Transverse colon (tissue), 4 donors: Measurements from ENCODE around the gene RGS2. TPM values are rescaled to one million over a fixed set of nuclear protein-coding genes. Genes with fewer than 3 reads are reported as not detected.

Source experiments
- DNase-seq: peaks from one replicate; pipeline ENCODE4 v3.0.0-alpha.2; 2019
- H3K27ac ChIP-seq, 4 donors: fragments of 200-600 bp; sonication (generic); 2 replicates each; pipeline ENCODE4 v1.5.1; 2016 to 2018; ENCODE audit warnings: inconsistent platforms in 4 of 4
- H3K27me3 ChIP-seq: fragments of 200-600 bp; sonication (generic); 2 replicates; pipeline ENCODE4 v1.5.1; 2017; ENCODE audit warnings: inconsistent platforms
- H3K36me3 ChIP-seq, 4 donors: fragments of 200-600 bp; sonication (generic); 2 replicates each; pipeline ENCODE4 v1.5.1; 2017 to 2019; ENCODE audit warnings: inconsistent platforms in 4 of 4
- H3K4me1 ChIP-seq, 4 donors: fragments of 200-600 bp; sonication (generic); 2 replicates each; pipeline ENCODE4 v1.5.1; 2017 to 2020; ENCODE audit warnings: inconsistent platforms in 4 of 4
- H3K4me3 ChIP-seq, 4 donors: fragments of 200-600 bp; sonication (generic); 1 replicate in 1 of 4; 2 replicates in 3 of 4; pipeline versions ENCODE4 v1.5.1 to v1.6.1; 2017 to 2019; ENCODE audit warnings: inconsistent platforms in 4 of 4
- H3K9me3 ChIP-seq, 2 donors: fragments of 200-600 bp; sonication (generic); 2 replicates each; pipeline ENCODE4 v1.5.1; 2017 to 2019; ENCODE audit warnings: inconsistent platforms in 2 of 2
- EP300 ChIP-seq: sonication (generic); formaldehyde crosslinking; IDR thresholded peaks from one replicate; pipeline ENCODE4 v1.6.1; 2017; ENCODE audit warnings: antibody characterized with exemption, low read depth
- POLR2A ChIP-seq: fragments of 450-650 bp; IDR thresholded peaks from one replicate; pipeline ENCODE4 v1.6.1; 2016; ENCODE audit warnings: antibody characterized with exemption, mild to moderate bottlenecking, moderate library complexity
- POLR2AphosphoS5 ChIP-seq, 3 donors: sonication (generic); formaldehyde crosslinking; IDR thresholded peaks; one replicate each; pipeline ENCODE4 v1.6.1; 2016; ENCODE audit warnings: antibody characterized with exemption in 3 of 3
- WGBS, 2 donors: methylation state at CpG; one replicate each; pipeline ENCODE4 v1.1.5; 2018; ENCODE audit warnings: low coverage in 1 of 2; 5-methylcytosine and 5-hydroxymethylcytosine counted together
- in situ Hi-C, 4 donors: fragments of 200-750 bp; cut with MboI; loops; one replicate each; pipeline versions ENCODE4 v1.15.0 to v1.15.1; 2017; ENCODE audit warnings: low sequenced_read_pairs in 3 of 4, low pct_ligation_motif_present in 1 of 4, low pct_unique_long_range_greater_than_20kb in 1 of 4
- intact Hi-C: fragments of 100-400 bp; cut with DNase I; formaldehyde crosslinking; loops from one replicate; pipeline ENCODE4 v1.15.1; 2023; ENCODE audit warnings: low total_unique reads
- total RNA-seq, 4 donors: library from RNA; depleted of rRNA; stranded (reverse); fragments of >200 nt; gene quantifications; one replicate each; pipeline ENCODE4 v1.1.0, GENCODE V29; 2016
- TF ChIP-seq, protein P1 (sequence below), 5 experiments: fragments of 200-600 bp in 3 of 5; fragments of 450-650 bp in 2 of 5; sonication (generic) in 3 of 5; IDR thresholded peaks; 1 replicate in 2 of 5; 2 replicates in 3 of 5; pipeline ENCODE4 v1.5.1; 2016 to 2017; ENCODE audit warnings: antibody characterized with exemption in 5 of 5, inconsistent platforms in 3 of 5, mild to moderate bottlenecking in 2 of 5, moderate library complexity in 1 of 5

RGS2 gene
- total RNA-seq, 4 donors from 2014 or later: 22.1 to 132 (median 68.9) TPM

DNA sequence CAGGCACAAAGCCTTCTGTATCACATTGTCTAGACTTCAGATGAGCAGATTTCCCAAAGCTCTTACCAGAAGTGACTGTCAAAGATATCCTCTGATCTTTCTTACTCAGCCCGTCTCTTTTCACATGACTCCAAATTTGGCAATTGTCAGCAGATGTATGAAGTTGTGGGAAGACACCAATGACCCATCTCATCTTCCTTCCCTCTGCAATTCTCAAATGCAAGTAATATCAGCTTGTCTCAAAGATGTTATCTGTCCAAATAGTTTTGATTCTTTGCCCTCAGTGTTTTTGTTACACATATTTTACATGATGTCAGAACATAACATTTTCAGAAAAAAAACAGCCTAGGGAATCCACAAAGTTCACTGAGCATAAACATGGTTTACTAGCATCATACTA, 45.1 kb upstream of the RGS2 start:
- in situ Hi-C loops: no loop called here
- Histone ChIP-seq H3K4me1 (no peaks in the 10 kb centered on the region), H3K27me3 (no peaks in the 10 kb centered on the region), H3K27ac (peak overlapping the region in 2 of 4 donors; percentile 18 to 21), H3K36me3 (no peaks in the 10 kb centered on the region), H3K4me3 (no peak overlapping the region), H3K9me3 (no peaks in the 10 kb centered on the region)
- intact Hi-C loops: no loop called here
- 36 to 56% methylated on average over 1 of the region's 1 CpG for WGBS, 2 donors
- no peak for DNase-seq
- no peak for TF ChIP-seq EP300
- no peak for TF ChIP-seq POLR2AphosphoS5 (IDR thresholded peaks at IDR 0.05)
- TF ChIP-seq POLR2A: no peak
- TF ChIP-seq, protein P1, sequence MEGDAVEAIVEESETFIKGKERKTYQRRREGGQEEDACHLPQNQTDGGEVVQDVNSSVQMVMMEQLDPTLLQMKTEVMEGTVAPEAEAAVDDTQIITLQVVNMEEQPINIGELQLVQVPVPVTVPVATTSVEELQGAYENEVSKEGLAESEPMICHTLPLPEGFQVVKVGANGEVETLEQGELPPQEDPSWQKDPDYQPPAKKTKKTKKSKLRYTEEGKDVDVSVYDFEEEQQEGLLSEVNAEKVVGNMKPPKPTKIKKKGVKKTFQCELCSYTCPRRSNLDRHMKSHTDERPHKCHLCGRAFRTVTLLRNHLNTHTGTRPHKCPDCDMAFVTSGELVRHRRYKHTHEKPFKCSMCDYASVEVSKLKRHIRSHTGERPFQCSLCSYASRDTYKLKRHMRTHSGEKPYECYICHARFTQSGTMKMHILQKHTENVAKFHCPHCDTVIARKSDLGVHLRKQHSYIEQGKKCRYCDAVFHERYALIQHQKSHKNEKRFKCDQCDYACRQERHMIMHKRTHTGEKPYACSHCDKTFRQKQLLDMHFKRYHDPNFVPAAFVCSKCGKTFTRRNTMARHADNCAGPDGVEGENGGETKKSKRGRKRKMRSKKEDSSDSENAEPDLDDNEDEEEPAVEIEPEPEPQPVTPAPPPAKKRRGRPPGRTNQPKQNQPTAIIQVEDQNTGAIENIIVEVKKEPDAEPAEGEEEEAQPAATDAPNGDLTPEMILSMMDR (IDR thresholded peaks at IDR 0.05): no peak

DNA sequence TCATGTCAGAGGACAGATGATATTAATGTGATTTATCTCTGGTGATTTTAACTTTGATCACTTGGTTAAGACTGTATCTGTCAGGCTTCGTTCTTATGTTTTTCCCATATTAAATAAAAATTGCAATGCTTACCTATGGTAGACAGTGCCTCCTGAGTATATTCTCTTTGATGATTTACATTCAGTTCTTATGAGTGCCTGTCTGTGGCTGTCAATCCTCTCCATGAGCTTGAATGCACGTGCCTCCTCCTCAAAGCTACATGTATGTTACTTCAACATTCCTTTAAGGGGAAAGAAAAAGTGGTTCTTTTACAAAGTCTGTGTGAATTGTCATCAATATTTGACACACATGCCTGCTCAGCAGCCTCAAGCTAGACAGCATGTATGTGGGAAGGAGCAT, 44.2 kb upstream of the RGS2 start:
- Histone ChIP-seq H3K27ac (no peak overlapping the region), H3K4me1 (no peaks in the 10 kb centered on the region), H3K27me3 (no peaks in the 10 kb centered on the region), H3K9me3 (no peaks in the 10 kb centered on the region), H3K36me3 (no peaks in the 10 kb centered on the region), H3K4me3 (no peak overlapping the region)
- 86% methylated on average over 2 of the region's 2 CpGs; no CpG with 5 or more reads in 1 of the 2 donors for WGBS, 2 donors
- in situ Hi-C loops (no loop called here), intact Hi-C loops (no loop called here)
- no peak for DNase-seq
- TF ChIP-seq, protein P1 (IDR thresholded peaks at IDR 0.05): no peak

DNA sequence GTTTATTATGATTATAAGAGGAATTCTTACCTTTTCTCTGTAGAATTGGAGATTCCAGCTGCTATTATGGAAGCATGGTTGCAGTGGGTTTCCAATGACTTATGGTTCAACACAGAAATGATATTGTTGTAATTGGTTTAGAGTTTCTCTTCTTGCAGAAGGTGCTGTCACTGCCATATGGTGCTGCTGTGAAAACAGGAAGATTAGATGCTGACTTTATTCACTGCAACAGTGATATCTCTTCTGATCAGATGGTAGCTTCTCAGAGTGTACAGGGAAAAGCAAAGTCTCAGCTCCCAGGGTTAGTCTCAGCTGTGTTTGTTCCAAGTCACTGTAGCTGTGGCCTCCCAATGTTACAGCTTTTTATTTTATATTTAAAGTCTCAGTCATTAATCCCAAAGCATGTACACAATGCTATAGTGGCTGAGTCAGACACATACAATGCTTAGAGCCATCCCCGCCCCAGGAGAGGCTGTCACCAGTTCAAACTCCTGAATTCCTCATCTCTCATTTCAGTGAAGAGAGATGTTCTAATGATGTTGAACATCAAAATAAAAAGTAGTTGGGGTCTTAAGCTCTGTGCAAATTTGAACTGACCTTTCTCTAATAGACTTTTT, 42.7 kb upstream of the RGS2 start:
- no peaks in the 10 kb centered on the region for H3K4me1 ChIP-seq
- in situ Hi-C loops (no loop called here), intact Hi-C loops (no loop called here)
- no peak for TF ChIP-seq EP300
- no peak for TF ChIP-seq POLR2AphosphoS5 (IDR thresholded peaks at IDR 0.05)
- H3K36me3 ChIP-seq: no peaks in the 10 kb centered on the region
- H3K27me3 ChIP-seq: no peaks in the 10 kb centered on the region
- no peak for DNase-seq
- 83 to 100% methylated on average over 1 of the region's 1 CpG for WGBS, 2 donors
- H3K27ac ChIP-seq: no peak overlapping the region
- H3K9me3 ChIP-seq: no peaks in the 10 kb centered on the region
- no peak overlapping the region for H3K4me3 ChIP-seq

DNA sequence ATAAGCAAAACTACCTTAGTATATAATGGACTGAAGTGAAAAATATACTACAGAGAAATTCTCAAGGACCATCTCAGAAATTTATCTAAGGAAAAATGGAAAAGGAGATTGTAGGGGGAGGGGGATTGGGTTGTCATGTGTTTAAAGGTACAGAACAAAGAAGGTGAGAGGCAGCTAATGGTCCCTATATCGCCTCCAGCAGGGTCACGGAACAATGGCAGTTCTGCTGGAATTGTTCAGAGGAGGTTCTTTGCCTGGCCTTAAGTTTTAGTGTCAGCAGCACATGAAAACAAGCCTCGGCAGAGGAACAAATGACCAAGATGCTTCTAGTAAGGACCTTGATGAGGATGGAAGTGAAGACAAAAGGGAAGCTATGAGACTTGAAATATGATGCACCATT, 42.0 kb upstream of the RGS2 start:
- no peak for DNase-seq
- TF ChIP-seq EP300 (no peak), POLR2A (no peak), POLR2AphosphoS5 (IDR thresholded peaks at IDR 0.05) (no peak)
- TF ChIP-seq, protein P1 (IDR thresholded peaks at IDR 0.05): no peak
- H3K4me1 ChIP-seq: no peaks in the 10 kb centered on the region
- no peaks in the 10 kb centered on the region for H3K9me3 ChIP-seq
- H3K36me3 ChIP-seq: no peaks in the 10 kb centered on the region
- H3K27me3 ChIP-seq: no peaks in the 10 kb centered on the region
- H3K4me3 ChIP-seq: no peak overlapping the region
- 66 to 83% methylated on average over 3 of the region's 3 CpGs for WGBS, 2 donors
- in situ Hi-C loops: no loop called here
- H3K27ac ChIP-seq: no peak overlapping the region
- intact Hi-C loops: no loop called here

DNA sequence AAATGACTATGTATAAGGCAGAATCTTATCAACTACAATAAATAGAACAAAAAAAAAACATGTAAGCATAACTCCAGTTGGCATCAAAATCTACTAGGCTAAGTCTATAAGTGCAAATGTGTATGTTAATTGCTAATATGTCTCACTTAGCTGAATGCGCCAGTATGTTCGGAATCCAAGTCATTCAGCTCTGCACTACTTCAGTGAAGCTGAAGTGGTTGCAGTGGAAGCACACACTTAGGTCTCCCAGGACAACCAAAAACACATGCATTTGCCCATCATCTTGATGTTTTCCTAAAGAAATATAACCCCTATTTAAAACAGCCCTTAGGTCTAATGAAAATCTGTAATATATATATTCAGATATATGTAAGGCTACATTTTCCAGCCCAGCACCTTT, 41.0 kb upstream of the RGS2 start:
- no peaks in the 10 kb centered on the region for H3K9me3 ChIP-seq
- H3K27me3 ChIP-seq: no peaks in the 10 kb centered on the region
- H3K36me3 ChIP-seq: no peaks in the 10 kb centered on the region
- no peak overlapping the region for H3K4me3 ChIP-seq
- TF ChIP-seq EP300 (no peak), POLR2AphosphoS5 (IDR thresholded peaks at IDR 0.05) (no peak), POLR2A (no peak)
- TF ChIP-seq, protein P1 (IDR thresholded peaks at IDR 0.05): no peak
- in situ Hi-C loops (no loop called here), intact Hi-C loops (no loop called here)
- no peak overlapping the region for H3K27ac ChIP-seq
- DNase-seq: no peak
- WGBS, 2 donors: 75 to 83% methylated on average over 1 to 2 of the region's 2 CpGs
- H3K4me1 ChIP-seq: no peaks in the 10 kb centered on the region
